ENCODE data around the gene NXPH4. TPM values are rescaled to one million over a fixed set of nuclear protein-coding genes. Genes with fewer than 3 reads are reported as not detected.

The NXPH4 gene
- total RNA-seq, 1 experiment from 2014 or later, result 20.0 TPM

DNA sequence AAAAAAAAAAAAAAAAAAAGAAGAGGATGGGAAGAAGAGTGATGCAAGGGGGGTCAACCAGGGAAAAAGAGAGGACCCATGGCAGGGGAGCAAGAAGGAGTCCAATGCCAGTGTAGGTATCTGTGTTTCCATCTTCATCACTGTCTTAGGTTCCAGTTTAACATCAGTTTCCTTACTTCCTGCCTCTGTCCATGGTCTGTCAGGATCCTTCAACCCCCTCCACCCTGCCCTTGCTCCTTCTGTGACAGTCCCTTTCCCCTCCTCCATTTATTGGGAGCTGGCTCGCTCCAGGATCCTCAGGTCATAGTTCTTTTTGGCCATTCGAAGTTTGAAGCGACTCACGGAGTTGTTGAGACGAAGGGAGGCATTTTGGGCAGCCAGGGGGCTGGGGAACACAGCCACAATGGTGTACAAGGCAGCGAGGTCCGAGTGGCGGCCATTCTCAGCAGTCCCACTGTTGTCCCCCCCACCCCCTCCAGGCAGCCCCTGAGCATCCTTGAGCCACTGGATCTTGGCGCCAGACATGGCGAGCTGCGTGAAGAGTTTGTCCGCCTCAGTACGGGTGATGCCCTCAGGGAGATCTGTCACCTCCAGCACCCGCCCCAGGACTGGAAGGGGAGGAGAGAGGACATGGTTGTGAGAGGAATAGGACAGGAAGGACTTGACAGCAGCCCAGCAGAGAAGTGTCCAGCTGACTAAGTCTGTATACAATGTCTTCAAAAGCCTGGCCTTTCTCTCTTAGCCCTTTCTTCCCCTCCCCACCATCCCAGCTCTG is 38.1 kb downstream of the NXPH4 start:
- Histone ChIP-seq H3K9me2 (ENCODE audit: insufficient read depth) (no peaks in the 10 kb centered on the region), H2AFZ (ENCODE audit: low read depth, low read length, poor library complexity, severe bottlenecking) (no peak overlapping the region), H3K9ac (ENCODE audit: low read length) (no peak overlapping the region), H3K4me2 (ENCODE audit: low read length) (no peak overlapping the region), H4K20me1 (ENCODE audit: insufficient read depth) (no peaks in the 10 kb centered on the region), H3K4me3 (replicated peaks in 1 of 2; ENCODE audit: low read depth in 1 of 2, low read length in 2 of 2) (no peak overlapping the region), H3K36me3 (ENCODE audit: control insufficient read depth in 1 of 2, insufficient read depth in 2 of 2, low read length in 2 of 2) (peaks cover 5 to 6% of the 10 kb centered on the region in 2 experiments; a peak in 2 of 4 replicates), H3K9me3 (ENCODE audit: control insufficient read depth in 1 of 2, insufficient read depth in 1 of 2, low read depth in 1 of 2, low read length in 2 of 2) (no peaks in the 10 kb centered on the region), H3K4me1 (ENCODE audit: control insufficient read depth in 1 of 2, insufficient read depth in 2 of 2, low read length in 2 of 2) (no peaks in the 10 kb centered on the region), H3K79me2 (ENCODE audit: insufficient read depth, low read length) (no peaks in the 10 kb centered on the region), H3K27ac (ENCODE audit: low read depth, low read length) (no peak overlapping the region), H3K27me3 (ENCODE audit: insufficient read depth, low read length) (no peaks in the 10 kb centered on the region)
- intact Hi-C loops (cut with micrococcal nuclease), result no loop called here
- DNase-seq (ENCODE audit: low read depth, low spot score), result no peak
- ChIA-PET CTCF (interaction anchor here (1.4 kb wide), 1 partner anchor 12 kb away, joined by 5 read pairs; no protein-coding TSS in a partner anchor), RAD21 (ENCODE audit: low non-redundant PET in 1 of 2, low total read pairs in 2 of 2, uncharacterized antibody in 2 of 2, unreplicated experiment in 2 of 2) (interaction anchor here in 1 of 2 experiments (0.5 kb wide), 1 partner anchor 11 kb away, joined by 3 read pairs; no protein-coding TSS in a partner anchor), POLR2A (no interaction called here)
- no TSS peak for BruUV-seq (replicated peaks)
- TF ChIP-seq YY1 (IDR thresholded peaks at IDR 0.05; ENCODE audit: extremely low read depth, insufficient replicate concordance, low read depth, low read length) (no peak), CBX3 (IDR thresholded peaks at IDR 0.05; ENCODE audit: low read depth) (no peak), ZNF274 (IDR thresholded peaks at IDR 0.05; ENCODE audit: low read depth, low read length) (no peak)
- ATAC-seq, result no peak

DNA sequence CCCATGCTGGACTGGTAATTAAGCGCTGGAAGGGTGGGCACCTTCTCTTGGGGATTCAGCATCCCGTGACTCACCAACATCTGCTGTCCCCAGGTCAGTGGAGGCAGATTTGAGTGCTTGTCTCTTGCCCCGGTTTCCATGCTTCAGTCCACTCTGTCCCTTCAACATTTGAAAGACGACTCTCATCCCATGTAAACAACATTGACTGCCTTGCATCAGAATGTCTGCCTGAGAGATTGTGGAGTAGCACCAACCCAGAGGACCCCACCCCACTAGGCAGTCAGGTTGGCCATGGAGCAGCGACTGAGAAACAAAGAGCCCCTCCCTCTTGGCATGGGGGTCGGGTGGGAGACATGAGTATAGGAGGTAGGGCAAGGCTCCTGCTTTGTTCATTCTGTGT is 39.3 kb downstream of the NXPH4 start:
- H3K9me2 ChIP-seq (ENCODE audit: insufficient read depth), result no peaks in the 10 kb centered on the region
- H3K9ac ChIP-seq (ENCODE audit: low read length), result no peak overlapping the region
- H3K4me1 ChIP-seq (ENCODE audit: control insufficient read depth in 1 of 2, insufficient read depth in 2 of 2, low read length in 2 of 2), result no peaks in the 10 kb centered on the region
- intact Hi-C loops (cut with micrococcal nuclease), result no loop called here
- H4K20me1 ChIP-seq (ENCODE audit: insufficient read depth), result no peaks in the 10 kb centered on the region
- H3K4me2 ChIP-seq (ENCODE audit: low read length), result no peak overlapping the region
- TF ChIP-seq, protein P1, sequence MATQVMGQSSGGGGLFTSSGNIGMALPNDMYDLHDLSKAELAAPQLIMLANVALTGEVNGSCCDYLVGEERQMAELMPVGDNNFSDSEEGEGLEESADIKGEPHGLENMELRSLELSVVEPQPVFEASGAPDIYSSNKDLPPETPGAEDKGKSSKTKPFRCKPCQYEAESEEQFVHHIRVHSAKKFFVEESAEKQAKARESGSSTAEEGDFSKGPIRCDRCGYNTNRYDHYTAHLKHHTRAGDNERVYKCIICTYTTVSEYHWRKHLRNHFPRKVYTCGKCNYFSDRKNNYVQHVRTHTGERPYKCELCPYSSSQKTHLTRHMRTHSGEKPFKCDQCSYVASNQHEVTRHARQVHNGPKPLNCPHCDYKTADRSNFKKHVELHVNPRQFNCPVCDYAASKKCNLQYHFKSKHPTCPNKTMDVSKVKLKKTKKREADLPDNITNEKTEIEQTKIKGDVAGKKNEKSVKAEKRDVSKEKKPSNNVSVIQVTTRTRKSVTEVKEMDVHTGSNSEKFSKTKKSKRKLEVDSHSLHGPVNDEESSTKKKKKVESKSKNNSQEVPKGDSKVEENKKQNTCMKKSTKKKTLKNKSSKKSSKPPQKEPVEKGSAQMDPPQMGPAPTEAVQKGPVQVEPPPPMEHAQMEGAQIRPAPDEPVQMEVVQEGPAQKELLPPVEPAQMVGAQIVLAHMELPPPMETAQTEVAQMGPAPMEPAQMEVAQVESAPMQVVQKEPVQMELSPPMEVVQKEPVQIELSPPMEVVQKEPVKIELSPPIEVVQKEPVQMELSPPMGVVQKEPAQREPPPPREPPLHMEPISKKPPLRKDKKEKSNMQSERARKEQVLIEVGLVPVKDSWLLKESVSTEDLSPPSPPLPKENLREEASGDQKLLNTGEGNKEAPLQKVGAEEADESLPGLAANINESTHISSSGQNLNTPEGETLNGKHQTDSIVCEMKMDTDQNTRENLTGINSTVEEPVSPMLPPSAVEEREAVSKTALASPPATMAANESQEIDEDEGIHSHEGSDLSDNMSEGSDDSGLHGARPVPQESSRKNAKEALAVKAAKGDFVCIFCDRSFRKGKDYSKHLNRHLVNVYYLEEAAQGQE (IDR thresholded peaks at IDR 0.05; ENCODE audit: low read depth), result no peak
- TF ChIP-seq EGR1 (IDR thresholded peaks at IDR 0.05; ENCODE audit: low read depth) (no peak), FOSL1 (IDR thresholded peaks at IDR 0.05; ENCODE audit: low read depth) (no peak), SIN3A (IDR thresholded peaks at IDR 0.05; ENCODE audit: low read depth) (no peak), EZH2phosphoT487 (IDR thresholded peaks at IDR 0.05; ENCODE audit: borderline replicate concordance) (no peak), POLR2A (IDR thresholded peaks at IDR 0.05; ENCODE audit: borderline replicate concordance, extremely low read depth, insufficient read depth, insufficient read length) (no peak), JUND (IDR thresholded peaks at IDR 0.05) (no peak), YY1 (IDR thresholded peaks at IDR 0.05; ENCODE audit: extremely low read depth, insufficient replicate concordance, low read depth, low read length) (no peak), POLR2AphosphoS5 (IDR thresholded peaks at IDR 0.05; ENCODE audit: low read depth, low read length) (no peak), CBX3 (IDR thresholded peaks at IDR 0.05; ENCODE audit: low read depth) (no peak), RAD21 (IDR thresholded peaks at IDR 0.05; ENCODE audit: low read depth) (no peak), TCF7L2 (IDR thresholded peaks at IDR 0.05; ENCODE audit: borderline replicate concordance, extremely low read depth, insufficient read depth, insufficient read length) (no peak), ZNF274 (IDR thresholded peaks at IDR 0.05; ENCODE audit: low read depth, low read length) (no peak)
- ChIA-PET POLR2A (no interaction called here), CTCF (interaction anchor here (1.1 kb wide), 1 partner anchor 200 kb away, joined by 3 read pairs; no protein-coding TSS in a partner anchor), RAD21 (ENCODE audit: low non-redundant PET in 1 of 2, low total read pairs in 2 of 2, uncharacterized antibody in 2 of 2, unreplicated experiment in 2 of 2) (no interaction called here)
- ATAC-seq, result no peak
- H3K79me2 ChIP-seq (ENCODE audit: insufficient read depth, low read length), result no peaks in the 10 kb centered on the region
- H3K9me3 ChIP-seq (ENCODE audit: control insufficient read depth in 1 of 2, insufficient read depth in 1 of 2, low read depth in 1 of 2, low read length in 2 of 2), result no peaks in the 10 kb centered on the region
- no peak overlapping the region for H3K4me3 ChIP-seq (replicated peaks in 1 of 2; ENCODE audit: low read depth in 1 of 2, low read length in 2 of 2)
- no peaks in the 10 kb centered on the region for H3K27me3 ChIP-seq (ENCODE audit: insufficient read depth, low read length)
- BruUV-seq (replicated peaks), result no TSS peak
- no peak for DNase-seq (ENCODE audit: low read depth, low spot score)
- no peak overlapping the region for H3K27ac ChIP-seq (ENCODE audit: low read depth, low read length)
- peaks cover 5 to 6% of the 10 kb centered on the region in 2 experiments; a peak in 2 of 4 replicates for H3K36me3 ChIP-seq (ENCODE audit: control insufficient read depth in 1 of 2, insufficient read depth in 2 of 2, low read length in 2 of 2)
- H2AFZ ChIP-seq (ENCODE audit: low read depth, low read length, poor library complexity, severe bottlenecking), result no peak overlapping the region

Measured in HCT116 (cell line).